Body of pancreas (tissue), 4 donors: ENCODE results near the gene DDX39A.

ENCODE experiments used
- CTCF ChIP-seq, 7 experiments: fragments of 450-650 bp in 4 of 7; fragments of 200-600 bp in 3 of 7; sonication (generic) in 3 of 7; IDR thresholded peaks; one replicate each; pipeline ENCODE4 v1.5.1; 2016 to 2019; ENCODE audit warnings: antibody characterized with exemption in 7 of 7
- POLR2A ChIP-seq, 3 donors: fragments of 450-650 bp; IDR thresholded peaks; one replicate each; pipeline ENCODE4 v1.6.1; 2016; ENCODE audit warnings: antibody characterized with exemption in 3 of 3, mild to moderate bottlenecking in 2 of 3

DNA sequence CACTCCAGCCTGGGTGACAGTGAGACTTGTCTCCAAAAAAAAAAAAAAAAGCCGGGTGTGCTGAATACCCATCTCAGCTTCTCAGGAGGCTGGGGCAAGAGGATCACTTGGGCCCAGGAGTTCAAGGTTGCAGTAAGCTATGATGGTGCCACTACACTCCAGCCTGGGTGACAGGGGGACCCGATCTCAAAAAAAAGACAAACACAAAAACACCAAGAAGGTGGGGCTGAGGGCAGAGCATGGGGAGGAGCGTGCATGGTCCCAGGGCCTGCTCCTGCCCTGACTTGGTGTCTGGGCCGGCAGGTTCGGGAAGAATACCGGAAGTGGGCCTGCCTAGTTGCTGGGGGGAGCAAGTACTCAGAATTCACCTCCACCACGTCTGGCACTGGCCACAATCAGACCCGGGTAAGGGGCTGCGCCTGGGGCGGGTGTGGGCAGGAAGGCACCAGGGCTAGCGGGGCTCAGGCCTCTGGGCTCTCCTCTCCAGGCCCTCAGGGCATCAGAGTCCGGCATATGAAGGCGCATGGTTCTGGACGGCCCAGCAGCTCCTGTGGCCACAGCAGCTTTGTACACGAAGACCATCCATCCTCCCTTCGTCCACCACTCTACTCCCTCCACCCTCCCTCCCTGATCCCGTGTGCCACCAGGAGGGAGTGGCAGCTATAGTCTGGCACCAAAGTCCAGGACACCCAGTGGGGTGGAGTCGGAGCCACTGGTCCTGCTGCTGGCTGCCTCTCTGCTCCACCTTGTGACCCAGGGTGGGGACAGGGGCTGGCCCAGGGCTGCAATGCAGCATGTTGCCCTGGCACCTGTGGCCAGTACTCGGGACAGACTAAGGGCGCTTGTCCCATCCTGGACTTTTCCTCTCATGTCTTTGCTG, 11.3 kb downstream of the DDX39A start:
- TF ChIP-seq CTCF (IDR thresholded peaks at IDR 0.05) (no peak), POLR2A (IDR thresholded peaks at IDR 0.05) (no peak)
